ENCODE data around the gene PGBD2. TPM values are rescaled to one million over a fixed set of nuclear protein-coding genes. Genes with fewer than 3 reads are reported as not detected.
"Not testable (repeated sequence)": the region's sequence is repeated elsewhere in the genome, so short reads cannot be mapped to it uniquely, and the experiment has no call there.

The PGBD2 gene
- total and polyA plus RNA-seq, 10 of the 15 experiments (the other 5 are each of a cell fraction or from before 2014, with no cell fraction given), result 4.0 to 10.3 (median 4.5) TPM

GRCh38 chr1:248930037-248930436, 24.0 kb downstream of the PGBD2 start:
- H3K4me3 ChIP-seq; in situ Hi-C loops (cut with MboI); POLR2A ChIA-PET; H3K36me3 ChIP-seq (ENCODE audit: control insufficient read depth in 2 of 2, insufficient read depth in 2 of 2, low read length in 1 of 2); H3K4me2 ChIP-seq (ENCODE audit: control insufficient read depth, insufficient read depth); H3K9me3 ChIP-seq (replicated peaks; ENCODE audit: control insufficient read depth, insufficient read depth, low read length); BruUV-seq (replicated peaks); H4K20me1 ChIP-seq (ENCODE audit: control insufficient read depth, insufficient read depth); ATAC-seq; SMC1A ChIA-PET (ENCODE audit: uncharacterized antibody, unreplicated experiment); H3K27ac ChIP-seq (ENCODE audit: control insufficient read depth, insufficient read depth); H3K4me1 ChIP-seq (ENCODE audit: control insufficient read depth, insufficient read depth, low read length); intact Hi-C loops (cut with micrococcal nuclease; ENCODE audit: unreplicated experiment); RAD21 ChIA-PET (ENCODE audit: unreplicated experiment); H3K27me3 ChIP-seq (replicated peaks in 1 of 2; ENCODE audit: control insufficient read depth in 2 of 2, insufficient read depth in 2 of 2, low read length in 1 of 2); DNase-seq (ENCODE audit: low read depth, low spot score); H3K9ac ChIP-seq (ENCODE audit: control insufficient read depth, insufficient read depth, low read length); H3K79me2 ChIP-seq (ENCODE audit: control insufficient read depth, insufficient read depth, low read length); CTCF ChIA-PET; H2AFZ ChIP-seq (ENCODE audit: control insufficient read depth, low read depth, low read length); FAIRE-seq: not testable (repeated sequence)
- peak; percentile 29; the same call in 1 of the 2 replicates for TF ChIP-seq SPI1 (IDR thresholded peaks at IDR 0.05; ENCODE audit: borderline replicate concordance, insufficient read depth, low read depth, low read length)
- WGBS (ENCODE audit: insufficient coverage, insufficient replicate concordance, low lambda C conversion rate, missing lambda C conversion rate), result 78% methylated on average over 4 of the region's 4 CpGs

DNA sequence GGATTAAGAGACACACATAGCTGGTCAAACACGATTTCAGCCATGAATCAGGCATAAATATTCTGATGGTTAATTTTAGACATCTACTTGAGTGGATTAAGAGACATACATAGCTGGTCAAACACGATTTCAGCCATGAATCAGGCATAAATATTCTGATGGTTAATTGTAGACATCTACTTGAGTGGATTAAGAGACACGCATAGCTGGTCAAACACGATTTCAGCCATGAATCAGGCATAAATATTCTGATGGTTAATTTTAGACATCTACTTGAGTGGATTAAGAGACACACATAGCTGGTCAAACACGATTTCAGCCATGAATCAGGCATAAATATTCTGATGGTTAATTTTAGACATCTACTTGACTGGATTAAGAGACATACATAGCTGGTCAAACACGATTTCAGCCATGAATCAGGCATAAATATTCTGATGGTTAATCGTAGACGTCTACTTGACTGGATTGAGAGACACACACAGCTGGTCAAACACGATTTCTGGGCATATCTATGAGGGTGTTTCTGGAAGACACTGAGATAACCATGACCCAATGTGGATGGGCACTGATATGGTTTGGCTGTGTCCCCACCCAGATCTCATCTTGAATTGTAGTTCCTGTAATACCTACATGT, 32.3 kb downstream of the PGBD2 start:
- H3K9ac ChIP-seq (ENCODE audit: control insufficient read depth, insufficient read depth, low read length); intact Hi-C loops (cut with micrococcal nuclease; ENCODE audit: unreplicated experiment); H3K4me1 ChIP-seq (ENCODE audit: control insufficient read depth, insufficient read depth, low read length); BruUV-seq (replicated peaks); H2AFZ ChIP-seq (ENCODE audit: control insufficient read depth, low read depth, low read length); H3K4me2 ChIP-seq (ENCODE audit: control insufficient read depth, insufficient read depth); in situ Hi-C loops (cut with MboI); H3K27me3 ChIP-seq (replicated peaks in 1 of 2; ENCODE audit: control insufficient read depth in 2 of 2, insufficient read depth in 2 of 2, low read length in 1 of 2); H3K4me3 ChIP-seq; SMC1A ChIA-PET (ENCODE audit: uncharacterized antibody, unreplicated experiment); H3K79me2 ChIP-seq (ENCODE audit: control insufficient read depth, insufficient read depth, low read length); RAD21 ChIA-PET (ENCODE audit: unreplicated experiment); H3K36me3 ChIP-seq (ENCODE audit: control insufficient read depth in 2 of 2, insufficient read depth in 2 of 2, low read length in 1 of 2); ATAC-seq; FAIRE-seq; H3K9me3 ChIP-seq (replicated peaks; ENCODE audit: control insufficient read depth, insufficient read depth, low read length); POLR2A ChIA-PET; H3K27ac ChIP-seq (ENCODE audit: control insufficient read depth, insufficient read depth); DNase-seq (ENCODE audit: low read depth, low spot score); H4K20me1 ChIP-seq (ENCODE audit: control insufficient read depth, insufficient read depth): not testable (repeated sequence)
- 27% methylated on average over 4 of the region's 9 CpGs for WGBS (ENCODE audit: insufficient coverage, insufficient replicate concordance, low lambda C conversion rate, missing lambda C conversion rate)
- CTCF ChIA-PET, result interaction anchor here (0.7 kb wide), 1 partner anchor 12 kb away, joined by 3 read pairs; no protein-coding TSS in a partner anchor

- H3K9me3 ChIP-seq (replicated peaks; ENCODE audit: control insufficient read depth, insufficient read depth, low read length); intact Hi-C loops (cut with micrococcal nuclease; ENCODE audit: unreplicated experiment); H3K27me3 ChIP-seq (replicated peaks in 1 of 2; ENCODE audit: control insufficient read depth in 2 of 2, insufficient read depth in 2 of 2, low read length in 1 of 2); CTCF ChIA-PET; H3K4me1 ChIP-seq (ENCODE audit: control insufficient read depth, insufficient read depth, low read length); H3K36me3 ChIP-seq (ENCODE audit: control insufficient read depth in 2 of 2, insufficient read depth in 2 of 2, low read length in 1 of 2); RAD21 ChIA-PET (ENCODE audit: unreplicated experiment); ATAC-seq; H3K27ac ChIP-seq (ENCODE audit: control insufficient read depth, insufficient read depth); POLR2A ChIA-PET; BruUV-seq (replicated peaks); FAIRE-seq; H3K4me3 ChIP-seq; H2AFZ ChIP-seq (ENCODE audit: control insufficient read depth, low read depth, low read length); H4K20me1 ChIP-seq (ENCODE audit: control insufficient read depth, insufficient read depth); in situ Hi-C loops (cut with MboI); H3K9ac ChIP-seq (ENCODE audit: control insufficient read depth, insufficient read depth, low read length); DNase-seq (ENCODE audit: low read depth, low spot score); SMC1A ChIA-PET (ENCODE audit: uncharacterized antibody, unreplicated experiment); H3K4me2 ChIP-seq (ENCODE audit: control insufficient read depth, insufficient read depth); H3K79me2 ChIP-seq (ENCODE audit: control insufficient read depth, insufficient read depth, low read length): not testable (repeated sequence)
- 88% methylated on average over 10 of the region's 77 CpGs for WGBS (ENCODE audit: insufficient coverage, insufficient replicate concordance, low lambda C conversion rate, missing lambda C conversion rate)
Measured at GRCh38 chr1:248944134-248944999, 38.3 kb downstream of the PGBD2 start.
